Measurements from ENCODE around the gene PHACTR3.

DNA sequence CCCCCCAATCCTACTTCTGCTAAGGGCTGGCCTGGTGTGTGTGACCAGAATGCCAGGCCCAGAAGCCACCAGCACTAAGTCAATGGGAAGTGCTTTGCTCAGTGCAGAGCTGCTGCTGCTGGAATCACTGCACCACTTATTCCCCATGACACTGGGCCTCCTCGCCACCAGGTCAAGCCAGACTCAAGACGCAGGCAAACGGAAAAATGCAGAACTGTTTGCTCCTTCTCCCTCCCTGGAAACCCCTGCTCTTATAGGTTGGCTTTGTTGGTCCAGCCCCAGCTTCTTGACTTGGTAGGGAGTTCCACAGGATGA, 121.9 kb downstream of the PHACTR3 start:
- TF ChIP-seq, protein P1, sequence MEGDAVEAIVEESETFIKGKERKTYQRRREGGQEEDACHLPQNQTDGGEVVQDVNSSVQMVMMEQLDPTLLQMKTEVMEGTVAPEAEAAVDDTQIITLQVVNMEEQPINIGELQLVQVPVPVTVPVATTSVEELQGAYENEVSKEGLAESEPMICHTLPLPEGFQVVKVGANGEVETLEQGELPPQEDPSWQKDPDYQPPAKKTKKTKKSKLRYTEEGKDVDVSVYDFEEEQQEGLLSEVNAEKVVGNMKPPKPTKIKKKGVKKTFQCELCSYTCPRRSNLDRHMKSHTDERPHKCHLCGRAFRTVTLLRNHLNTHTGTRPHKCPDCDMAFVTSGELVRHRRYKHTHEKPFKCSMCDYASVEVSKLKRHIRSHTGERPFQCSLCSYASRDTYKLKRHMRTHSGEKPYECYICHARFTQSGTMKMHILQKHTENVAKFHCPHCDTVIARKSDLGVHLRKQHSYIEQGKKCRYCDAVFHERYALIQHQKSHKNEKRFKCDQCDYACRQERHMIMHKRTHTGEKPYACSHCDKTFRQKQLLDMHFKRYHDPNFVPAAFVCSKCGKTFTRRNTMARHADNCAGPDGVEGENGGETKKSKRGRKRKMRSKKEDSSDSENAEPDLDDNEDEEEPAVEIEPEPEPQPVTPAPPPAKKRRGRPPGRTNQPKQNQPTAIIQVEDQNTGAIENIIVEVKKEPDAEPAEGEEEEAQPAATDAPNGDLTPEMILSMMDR (IDR thresholded peaks at IDR 0.05; ENCODE audit: control extremely low read depth in 1 of 3, insufficient read depth in 1 of 3, low read depth in 1 of 3, low read length in 3 of 3) = no peak
- TF ChIP-seq, protein P2, sequence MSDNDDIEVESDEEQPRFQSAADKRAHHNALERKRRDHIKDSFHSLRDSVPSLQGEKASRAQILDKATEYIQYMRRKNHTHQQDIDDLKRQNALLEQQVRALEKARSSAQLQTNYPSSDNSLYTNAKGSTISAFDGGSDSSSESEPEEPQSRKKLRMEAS (IDR thresholded peaks at IDR 0.05) = no peak
- TF ChIP-seq CHD2 (IDR thresholded peaks at IDR 0.05; ENCODE audit: low read length) (no peak), POLR2AphosphoS5 (IDR thresholded peaks at IDR 0.05; ENCODE audit: low read depth, low read length) (no peak), SIN3A (conservative IDR thresholded peaks at IDR 0.05 in 1 of 2, IDR thresholded peaks at IDR 0.05 in 1 of 2; ENCODE audit: low read depth in 1 of 2, low read length in 2 of 2) (no peak), SP2 (IDR thresholded peaks at IDR 0.05; ENCODE audit: low read length) (no peak), GABPA (IDR thresholded peaks at IDR 0.05; ENCODE audit: borderline replicate concordance, insufficient read depth, low read length) (no peak), SP1 (IDR thresholded peaks at IDR 0.05; ENCODE audit: low read depth, low read length) (no peak), RBBP5 (IDR thresholded peaks at IDR 0.05; ENCODE audit: borderline replicate concordance, low read depth, low read length) (no peak), TCF12 (IDR thresholded peaks at IDR 0.05; ENCODE audit: low read depth, low read length) (no peak), ZNF274 (IDR thresholded peaks at IDR 0.05; ENCODE audit: borderline replicate concordance, extremely low read depth, low read length) (no peak), JUND (IDR thresholded peaks at IDR 0.05; ENCODE audit: low read length) (no peak), POLR2A (IDR thresholded peaks at IDR 0.05; ENCODE audit: control extremely low read depth in 1 of 2, low read depth in 2 of 2, low read length in 2 of 2) (no peak)
- TF ChIP-seq, protein P3, sequence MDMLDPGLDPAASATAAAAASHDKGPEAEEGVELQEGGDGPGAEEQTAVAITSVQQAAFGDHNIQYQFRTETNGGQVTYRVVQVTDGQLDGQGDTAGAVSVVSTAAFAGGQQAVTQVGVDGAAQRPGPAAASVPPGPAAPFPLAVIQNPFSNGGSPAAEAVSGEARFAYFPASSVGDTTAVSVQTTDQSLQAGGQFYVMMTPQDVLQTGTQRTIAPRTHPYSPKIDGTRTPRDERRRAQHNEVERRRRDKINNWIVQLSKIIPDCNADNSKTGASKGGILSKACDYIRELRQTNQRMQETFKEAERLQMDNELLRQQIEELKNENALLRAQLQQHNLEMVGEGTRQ (IDR thresholded peaks at IDR 0.05; ENCODE audit: low read length) = no peak
